IPS-NIHi7 (cell line): ENCODE data around the gene NDFIP2.
"Not testable (repeated sequence)": the region's sequence is repeated elsewhere in the genome, so short reads cannot be mapped to it uniquely, and the experiment has no call there.

Experiments
- DNase-seq: peaks from one replicate; pipeline ENCODE4 v3.0.0; 2012; ENCODE audit warnings: mixed read lengths; ENCODE audit errors: extremely low spot score

NDFIP2 gene

DNA sequence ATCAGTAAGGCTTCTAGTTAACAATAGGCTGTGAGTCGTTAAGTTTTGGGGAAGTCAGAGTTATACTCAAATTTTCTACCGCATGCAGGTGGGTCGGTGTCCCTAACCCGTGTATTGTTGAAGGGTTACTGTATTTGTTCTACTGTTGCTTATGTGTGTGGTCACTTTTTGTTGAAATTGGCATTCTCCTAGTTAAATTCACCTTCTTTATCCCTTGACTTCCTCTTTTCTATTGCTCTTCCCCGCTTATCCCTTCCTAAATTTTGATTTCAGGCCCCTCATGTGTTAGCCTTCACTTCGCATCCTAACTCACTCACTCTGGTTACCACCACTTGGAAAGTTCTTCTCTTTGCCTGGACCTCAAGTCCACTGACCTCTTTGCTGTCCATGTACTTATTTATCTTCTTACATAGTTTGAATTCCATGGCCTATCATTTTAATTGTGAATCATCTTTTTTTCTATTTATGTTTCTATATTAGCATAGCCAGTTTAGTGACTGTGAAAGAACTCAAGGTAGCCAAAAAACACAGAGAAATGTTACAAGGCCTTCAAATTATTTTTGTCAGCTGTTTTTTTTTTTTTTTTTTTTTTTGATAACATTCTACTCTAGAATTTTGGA lies 52.9 kb downstream of the NDFIP2 start:
- no peak for DNase-seq

DNA sequence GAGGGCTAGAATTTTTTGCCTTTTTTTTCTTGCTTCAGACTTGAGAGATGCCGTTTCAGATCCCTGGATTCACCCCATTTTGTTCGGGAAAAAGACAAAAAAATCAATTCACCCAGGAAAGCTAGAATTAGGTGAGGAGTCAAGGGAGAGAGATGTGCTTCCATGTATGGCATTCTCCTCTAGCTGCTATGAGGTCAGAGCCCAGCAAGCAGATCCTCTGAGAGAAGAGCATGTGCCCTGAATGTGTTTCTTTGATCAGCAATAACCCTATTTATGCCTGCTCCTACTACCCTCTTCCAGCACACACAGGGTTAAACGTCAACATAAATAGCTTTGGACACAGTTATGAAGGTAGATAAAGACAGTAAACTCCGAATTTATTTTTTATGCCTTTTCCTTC lies 53.6 kb downstream of the NDFIP2 start:
- DNase-seq: no peak

DNA sequence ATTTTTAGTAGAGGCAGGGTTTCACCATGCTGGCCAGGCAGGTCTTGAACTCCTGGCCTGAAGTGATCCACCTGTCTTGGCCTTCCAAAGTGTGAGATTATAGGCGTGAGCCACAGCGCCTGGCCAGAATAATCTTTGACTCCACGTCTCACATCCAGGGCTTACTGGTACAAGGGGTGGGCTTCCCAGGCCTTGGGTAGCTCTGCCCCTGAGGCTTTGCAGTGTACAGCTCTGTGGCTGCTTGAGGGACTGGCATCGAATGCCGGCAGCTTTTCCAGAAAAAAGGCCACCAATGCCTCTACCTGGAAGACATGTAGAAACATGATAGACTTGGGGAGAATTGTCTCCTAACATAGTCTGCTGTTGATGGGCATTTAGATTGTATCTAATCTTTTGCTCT lies 57.8 kb downstream of the NDFIP2 start:
- no peak for DNase-seq

DNA sequence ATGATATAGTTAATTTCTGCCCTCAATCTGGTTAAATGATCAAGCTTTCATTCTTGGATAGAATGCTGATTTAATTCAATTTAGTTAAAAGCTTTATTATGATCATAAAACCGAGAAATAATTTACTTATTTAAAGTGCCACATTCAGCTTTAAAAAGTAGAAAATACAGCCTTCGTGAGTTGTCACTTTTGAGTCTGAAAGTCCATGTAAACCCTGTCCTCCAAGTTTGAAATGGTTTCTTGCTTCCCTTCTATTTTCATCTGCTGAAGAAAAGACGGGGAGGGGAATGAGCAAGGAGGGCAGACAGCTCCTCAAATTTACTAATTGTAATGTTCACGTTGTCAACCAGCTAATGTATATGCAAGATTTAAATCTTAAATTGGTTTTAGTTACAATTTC lies 59.5 kb downstream of the NDFIP2 start:
- no peak for DNase-seq

DNA sequence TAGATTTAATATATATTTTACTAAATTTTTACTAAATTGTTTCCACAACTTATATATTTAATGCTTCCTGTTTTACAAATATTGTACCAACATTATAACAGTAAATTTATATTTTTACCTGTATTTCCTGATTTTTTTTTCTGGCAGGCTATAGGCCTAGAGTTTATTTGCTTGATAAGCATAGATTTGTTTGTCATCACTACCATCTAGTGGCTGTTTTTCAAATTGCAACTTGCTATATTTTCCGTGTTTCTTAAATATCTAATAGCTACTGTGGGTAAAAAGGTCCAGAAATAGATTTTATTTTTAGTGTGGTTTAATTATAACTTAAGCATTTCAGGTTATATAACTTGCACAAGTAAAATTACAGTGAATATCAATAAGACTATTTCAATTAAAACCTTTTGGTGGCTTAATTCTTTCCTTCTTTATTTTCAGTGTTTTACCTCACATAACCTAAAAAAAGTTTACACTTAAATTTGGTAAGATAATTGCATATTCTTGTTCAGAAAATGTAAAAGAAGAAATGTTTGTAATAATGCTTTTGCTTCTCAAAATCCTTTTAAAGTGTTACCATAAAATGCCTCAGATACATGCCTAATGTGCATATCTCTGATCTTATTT lies 60.6 kb downstream of the NDFIP2 start:
- DNase-seq: no peak

DNA sequence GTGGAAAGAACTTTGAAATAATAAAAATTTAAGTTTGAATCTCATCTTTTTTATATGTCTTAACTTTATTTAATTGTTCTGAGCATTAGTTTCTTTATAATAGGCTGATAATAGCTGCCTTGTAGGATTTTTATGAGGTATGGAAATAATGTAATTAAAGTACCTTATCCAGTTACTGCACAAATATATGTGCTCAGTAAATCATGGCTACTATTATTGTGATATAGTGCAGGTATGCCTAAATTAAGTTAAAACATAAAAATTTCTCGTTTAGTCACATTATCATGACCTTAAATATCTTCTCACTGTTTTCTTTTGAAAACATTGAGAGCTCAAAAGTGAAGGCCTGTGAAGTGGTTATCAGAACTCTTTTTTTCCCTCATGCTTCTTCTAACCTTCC lies 62.9 kb downstream of the NDFIP2 start:
- DNase-seq: no peak

DNA sequence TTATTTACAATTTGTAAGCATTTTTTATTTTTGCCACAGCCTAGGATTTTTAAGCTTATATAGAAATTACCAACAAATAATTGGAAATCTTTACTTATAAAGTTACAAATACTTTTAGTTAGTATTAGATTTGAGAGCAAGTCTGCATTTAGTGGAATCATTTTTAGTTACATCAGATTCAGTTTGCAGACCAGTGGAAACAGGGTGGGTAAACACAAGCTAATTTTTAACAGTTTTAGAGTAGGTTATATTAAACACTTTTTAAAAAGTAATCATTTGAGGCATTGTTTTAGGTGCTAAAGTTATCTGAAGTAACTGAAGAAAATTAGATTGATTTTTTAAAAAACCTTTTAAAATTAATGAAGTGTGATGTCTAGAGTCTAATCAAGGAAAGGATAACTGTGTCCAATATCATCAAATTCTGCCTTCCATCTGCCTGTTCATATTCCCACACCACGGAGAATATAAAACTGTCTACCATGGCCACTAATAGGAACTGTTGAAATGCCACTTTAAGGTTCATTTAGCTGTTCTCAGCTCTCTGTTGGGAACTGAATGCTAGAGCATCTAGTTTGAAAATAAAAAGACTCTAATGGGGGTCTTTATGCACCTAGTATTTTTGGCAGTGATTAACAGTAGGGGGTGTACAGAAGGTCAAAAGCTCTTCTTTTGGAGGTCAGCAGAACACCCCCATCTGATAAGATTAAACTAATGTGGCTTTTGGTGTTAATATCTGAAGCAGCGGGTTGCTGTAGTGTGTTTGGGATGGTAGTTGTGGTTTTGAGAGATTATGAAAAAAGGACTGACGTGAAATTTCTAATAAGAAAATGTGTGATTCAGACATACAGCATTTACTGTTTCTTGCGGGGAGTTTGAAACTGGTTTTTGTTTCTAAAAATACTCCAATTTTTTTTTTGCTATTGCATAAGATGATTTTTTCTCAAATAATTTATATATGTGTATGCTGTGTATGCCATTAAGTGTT lies 66.5 kb downstream of the NDFIP2 start:
- no peak for DNase-seq

DNA sequence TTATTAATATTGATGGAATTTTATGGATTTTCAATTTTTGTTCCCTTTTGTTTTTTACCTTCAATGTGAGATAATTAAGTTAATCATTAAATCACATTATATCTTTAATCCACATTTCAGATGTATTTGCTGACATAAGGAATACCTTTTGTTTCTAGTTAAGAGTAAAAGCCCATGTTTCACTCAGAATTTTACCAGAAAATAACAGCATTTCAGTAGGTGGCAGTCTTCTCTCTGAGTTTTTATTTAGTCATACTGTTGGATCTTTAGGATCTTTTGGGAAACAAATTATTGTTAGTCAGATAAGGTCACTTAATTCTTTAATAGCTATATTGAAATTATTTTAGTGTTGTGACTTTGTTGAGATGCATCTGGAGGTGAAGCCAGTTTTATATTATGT lies 67.9 kb downstream of the NDFIP2 start:
- no peak for DNase-seq

DNA sequence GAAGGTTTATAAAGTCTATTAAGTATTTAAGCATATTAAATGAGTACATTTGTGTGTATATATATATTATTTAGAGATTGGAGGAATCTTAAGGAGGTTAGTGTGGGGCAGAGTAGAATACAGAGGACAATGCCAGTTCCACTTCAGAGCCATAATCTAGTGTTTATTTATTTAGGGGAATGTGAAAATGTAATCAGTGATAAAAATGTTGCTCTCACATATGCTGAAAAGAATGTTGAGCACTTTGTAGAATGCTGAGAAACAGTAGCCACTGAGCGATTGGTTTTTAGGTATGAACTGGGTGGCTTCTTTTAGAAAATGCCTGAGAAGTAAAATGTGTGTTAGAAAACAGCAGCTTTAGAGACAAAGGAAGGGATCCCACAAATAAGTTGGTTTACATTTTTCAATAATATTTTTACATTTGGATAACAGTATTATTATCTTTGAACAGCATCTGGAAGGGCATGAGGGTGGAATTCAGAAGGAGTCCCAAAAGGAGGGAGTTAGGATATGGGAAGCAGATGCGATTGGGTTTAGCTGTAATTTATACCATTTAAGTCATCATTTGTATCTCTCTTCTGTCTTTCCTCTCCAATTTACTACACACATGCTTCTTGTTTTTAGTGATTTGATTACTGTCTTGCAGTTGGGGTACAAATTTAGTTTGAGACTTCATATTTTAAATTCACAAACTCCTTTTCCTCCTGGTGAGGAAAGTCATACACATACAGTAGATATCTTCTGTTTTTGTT lies 68.6 kb downstream of the NDFIP2 start:
- no peak for DNase-seq

DNA sequence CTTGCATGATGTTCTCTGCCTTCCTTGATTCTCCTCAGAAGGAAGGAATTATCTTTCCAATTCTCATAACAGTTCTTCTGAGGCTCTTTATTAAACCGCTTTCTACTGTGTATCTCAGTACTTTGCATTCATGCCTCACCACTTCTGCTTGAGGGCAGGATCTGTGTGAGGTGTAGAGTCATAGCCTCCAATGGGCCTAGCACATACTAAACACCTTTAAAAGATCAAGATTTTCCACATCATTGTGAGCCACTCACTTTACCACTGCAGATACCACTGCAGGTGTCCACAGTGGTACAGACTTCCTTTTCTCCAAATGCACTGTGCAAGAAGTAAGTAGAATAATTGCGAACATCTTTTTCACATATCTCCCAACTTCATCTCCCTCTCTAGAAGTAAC lies 76.7 kb downstream of the NDFIP2 start:
- no peak for DNase-seq

DNA sequence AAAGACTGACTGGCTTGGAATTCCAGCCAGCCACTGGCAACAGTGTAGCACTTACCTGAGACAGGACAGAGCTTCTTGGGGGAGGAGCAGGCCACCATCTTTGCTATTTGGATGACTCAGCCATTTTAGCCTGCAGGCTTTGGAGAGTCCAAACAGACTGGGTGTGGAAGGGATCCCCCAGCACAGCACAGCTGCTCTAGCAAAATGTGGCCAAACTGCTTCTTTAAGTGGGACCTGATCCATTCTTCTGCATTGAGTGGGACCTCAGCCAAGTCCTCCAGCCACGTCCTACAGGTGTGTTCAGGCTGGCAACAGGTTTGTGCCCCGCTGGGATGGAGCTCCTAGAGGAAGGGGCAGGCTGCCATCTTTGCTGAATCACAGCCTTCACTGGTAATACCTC lies 80.0 kb downstream of the NDFIP2 start:
- no peak for DNase-seq

DNA sequence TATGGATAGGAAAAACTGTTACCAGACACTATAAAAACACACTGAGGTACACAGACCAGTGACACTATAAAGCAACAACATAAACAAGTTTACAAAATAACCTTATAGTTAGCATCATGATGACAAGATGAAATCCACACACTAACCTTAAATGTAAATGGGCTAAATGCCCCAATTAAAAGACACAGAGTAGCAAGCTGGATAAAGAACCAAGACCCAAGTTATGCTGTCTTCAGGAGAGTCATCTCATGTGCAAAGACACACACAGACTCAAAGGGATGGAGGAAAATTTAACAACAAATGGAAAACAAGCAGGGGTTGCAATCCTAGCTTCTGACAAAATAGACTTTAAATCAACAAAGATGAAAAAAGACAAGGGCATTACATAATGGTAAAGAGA lies 81.6 kb downstream of the NDFIP2 start:
- no peak for DNase-seq

DNA sequence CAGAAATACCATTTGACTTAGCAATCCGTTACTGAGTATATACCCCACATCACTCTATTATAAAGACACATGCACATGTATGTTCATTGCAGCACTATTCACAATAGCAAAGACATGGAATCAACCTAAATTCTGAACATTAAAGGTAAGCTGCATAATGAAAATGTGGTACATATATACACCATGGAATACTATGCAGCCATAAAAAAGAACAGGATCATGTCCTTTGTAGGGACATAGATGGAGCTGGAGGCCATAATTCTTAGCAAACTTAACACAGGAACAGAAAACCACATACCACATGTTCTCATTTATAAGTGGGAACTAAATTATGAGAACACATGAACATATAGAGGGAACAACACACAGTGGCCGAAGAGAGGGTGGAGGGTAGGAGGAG lies 85.2 kb downstream of the NDFIP2 start:
- no peak for DNase-seq

DNA sequence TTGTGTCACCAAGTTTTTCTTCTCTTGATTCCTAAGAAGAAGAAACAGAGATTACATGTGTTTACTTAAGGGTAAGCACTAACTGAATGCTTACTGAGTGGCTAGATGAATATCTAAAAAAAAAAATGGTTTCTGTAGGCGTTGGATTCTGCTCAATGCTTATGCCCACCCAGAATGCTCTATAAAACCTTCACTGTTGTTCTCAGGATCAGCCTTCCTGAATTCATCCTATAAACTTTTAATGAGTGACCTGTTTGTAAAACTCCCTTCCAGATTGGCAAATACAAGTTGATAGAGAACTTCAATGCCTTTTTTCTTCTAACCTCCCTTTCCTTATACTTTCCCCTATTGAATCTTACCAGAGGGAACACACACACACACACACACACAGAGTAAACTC lies 90.2 kb downstream of the NDFIP2 start:
- no peak for DNase-seq

DNA sequence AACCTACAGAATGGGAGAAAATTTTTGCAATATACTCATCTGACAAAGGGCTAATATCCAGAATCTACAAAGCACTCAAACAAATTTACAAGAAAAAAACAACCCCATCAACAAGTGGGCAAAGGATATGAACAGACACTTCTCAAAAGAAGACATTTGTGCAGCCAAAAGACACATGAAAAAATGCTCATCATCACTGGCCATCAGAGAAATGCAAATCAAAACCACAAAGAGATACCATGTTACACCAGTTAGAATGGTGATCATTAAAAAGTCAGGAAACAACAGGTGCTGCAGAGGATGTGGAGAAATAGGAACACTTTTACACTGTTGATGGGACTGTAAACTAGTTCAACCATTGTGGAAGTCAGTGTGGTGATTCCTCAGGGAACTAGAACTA lies 92.9 kb downstream of the NDFIP2 start:
- DNase-seq: not testable (repeated sequence)

DNA sequence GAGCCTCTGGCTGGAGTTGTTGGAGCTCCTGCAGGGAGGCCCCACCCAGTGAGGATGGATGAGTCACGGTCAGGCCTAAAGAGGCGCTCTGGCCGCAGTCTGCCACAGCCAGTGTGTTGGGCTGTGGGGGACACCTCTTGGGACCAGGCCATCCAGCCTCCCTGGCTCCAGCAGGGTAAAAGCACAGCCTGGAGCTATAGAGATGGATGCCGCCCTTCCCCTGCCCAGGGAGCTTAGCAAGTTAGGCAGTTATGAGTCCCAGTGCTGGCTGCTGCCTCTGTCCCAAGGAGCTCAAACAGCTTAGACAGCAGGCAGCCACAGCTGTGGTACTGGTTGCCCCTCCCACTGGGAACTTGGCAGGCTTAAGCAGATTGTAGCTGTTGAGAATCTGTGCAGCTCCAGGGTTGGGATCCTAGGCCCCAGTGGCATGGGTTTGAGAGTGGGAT lies 100.9 kb downstream of the NDFIP2 start:
- DNase-seq: no peak

DNA sequence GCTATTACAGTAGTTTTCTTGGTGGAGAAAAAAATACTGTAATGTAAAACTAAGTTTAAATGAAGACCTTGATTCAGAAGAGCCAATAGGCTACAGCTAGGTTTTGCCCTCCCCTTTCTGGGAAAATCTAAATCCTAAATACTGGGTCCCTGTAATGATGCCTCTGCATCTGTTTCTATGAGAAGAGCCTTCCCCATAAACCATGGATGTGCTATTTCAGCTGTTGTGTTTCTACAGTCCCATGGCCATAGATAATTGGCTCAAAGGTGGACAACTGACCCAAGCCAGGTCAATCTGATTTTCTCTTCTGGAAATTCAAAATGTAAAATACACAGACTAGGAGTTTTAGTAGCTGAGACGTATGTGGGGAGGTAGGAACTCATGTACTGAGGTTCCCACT lies 101.9 kb downstream of the NDFIP2 start:
- no peak for DNase-seq

DNA sequence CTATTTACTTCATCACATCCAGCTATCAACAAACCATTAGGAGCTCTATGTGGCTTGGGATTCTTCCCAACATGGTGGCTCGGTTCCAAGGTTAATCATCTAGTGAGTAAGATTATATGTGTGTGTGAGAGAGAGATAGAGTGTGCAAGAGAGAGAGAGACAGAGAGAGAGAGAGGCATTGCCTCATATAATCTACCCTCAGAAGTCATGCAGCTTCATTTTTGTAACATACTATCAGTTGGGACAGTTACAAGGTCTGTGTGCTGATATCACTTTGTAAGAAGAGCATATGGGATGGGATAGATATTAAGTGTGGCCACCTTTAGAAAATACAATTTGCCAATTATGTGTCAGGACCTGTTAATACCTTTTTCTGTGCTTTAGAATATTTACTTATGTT lies 104.1 kb downstream of the NDFIP2 start:
- DNase-seq: no peak

DNA sequence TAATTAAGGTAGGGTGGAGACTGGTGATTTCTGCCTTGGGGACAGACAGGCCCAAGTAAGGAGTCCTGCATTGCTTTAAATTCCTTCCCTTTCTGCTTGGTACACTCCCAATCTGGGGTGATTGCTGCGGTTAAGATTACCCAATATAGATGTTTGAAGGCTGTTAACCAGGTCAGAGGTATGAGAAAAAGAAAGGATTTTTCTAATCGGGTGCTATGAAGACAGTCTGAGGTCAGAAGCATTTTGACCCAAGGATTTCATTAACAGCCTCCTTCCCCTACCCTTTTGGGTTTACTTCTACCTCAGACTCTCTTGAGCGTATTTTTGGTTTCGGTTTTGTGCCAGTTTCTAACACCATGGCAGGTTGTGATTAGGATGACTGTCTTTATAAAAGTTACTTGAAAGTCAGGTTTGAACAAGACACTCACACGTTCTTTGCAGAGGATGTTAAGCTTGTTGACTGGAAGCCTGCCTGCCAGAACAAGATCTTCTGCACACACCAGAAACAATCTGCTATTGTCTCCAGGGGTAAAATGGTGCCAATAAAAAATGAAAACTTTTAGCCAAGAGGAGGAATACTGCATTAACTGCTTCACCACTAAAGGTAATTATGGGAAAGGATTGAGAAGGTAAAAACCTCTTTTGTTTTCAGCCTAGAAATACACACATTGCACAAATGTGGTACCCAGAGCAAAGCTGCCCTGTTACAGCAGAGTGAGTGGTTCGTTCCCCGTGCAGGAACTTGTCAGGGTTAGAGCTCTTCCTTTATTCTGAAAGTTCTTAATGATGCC lies 108.8 kb downstream of the NDFIP2 start:
- DNase-seq: no peak

DNA sequence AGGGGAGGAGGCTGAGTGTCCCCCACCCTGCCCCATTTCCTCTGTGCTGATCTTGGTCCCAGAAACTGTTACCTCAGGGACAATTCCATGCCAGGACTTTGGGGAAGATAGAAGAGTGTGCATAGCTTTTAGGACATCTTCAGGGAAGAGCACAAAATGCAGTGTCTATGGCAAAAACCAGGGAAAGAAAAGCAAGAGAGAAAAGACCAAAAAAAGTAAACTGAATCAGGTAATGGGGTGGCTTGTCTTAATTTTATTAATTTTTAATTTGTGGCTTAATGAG lies 109.4 kb downstream of the NDFIP2 start:
- DNase-seq: no peak

DNA sequence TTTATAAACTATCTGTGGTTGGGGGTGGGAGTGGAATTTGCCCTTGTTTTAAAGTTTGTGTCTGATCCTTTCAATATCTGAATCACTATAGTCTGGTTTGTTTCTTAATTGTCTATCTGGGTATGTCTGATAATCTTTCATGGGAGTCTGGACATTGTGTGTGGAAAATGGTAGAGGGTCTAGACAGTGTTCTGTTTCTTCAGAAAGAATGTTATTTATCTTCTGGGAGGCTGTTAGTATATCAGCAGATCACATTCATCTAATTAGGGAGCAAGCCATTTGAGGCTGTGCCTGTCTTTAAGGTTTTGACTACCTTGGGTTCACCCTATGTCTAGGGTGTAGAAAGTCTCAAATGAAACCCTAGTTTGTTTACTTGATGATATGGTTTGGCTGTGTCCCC lies 110.5 kb downstream of the NDFIP2 start:
- DNase-seq: no peak

DNA sequence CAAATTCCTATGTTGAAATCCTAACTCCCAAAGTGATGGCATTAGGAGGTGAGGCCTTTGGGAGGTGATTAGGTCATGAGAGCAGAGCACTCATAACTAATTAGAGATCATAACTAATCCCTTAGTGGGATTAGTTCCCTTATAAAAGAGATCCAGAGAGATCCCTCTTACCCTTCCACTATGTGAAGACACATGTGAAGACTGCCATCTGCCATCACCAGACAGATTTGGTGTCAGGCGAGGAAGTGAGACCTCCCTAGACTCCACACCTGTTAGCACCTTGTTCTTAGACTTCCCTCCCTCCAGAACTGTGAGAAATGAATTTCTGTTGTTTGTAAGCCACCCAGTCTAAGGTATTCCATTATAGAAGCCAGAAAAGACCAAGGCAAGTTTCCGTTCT lies 112.2 kb downstream of the NDFIP2 start:
- no peak for DNase-seq
